PFSK-1 (cell line): ENCODE measurements around the gene ADARB1.

Source experiments
- FOXP2 ChIP-seq: optimal IDR thresholded peaks from 2 replicates; pipeline ENCODE3; 2011; ENCODE audit warnings: borderline replicate concordance, control low read depth, inconsistent platforms; ENCODE audit not compliant: insufficient read depth; ENCODE audit errors: extremely low read length, extremely low read depth
- POLR2AphosphoS5 ChIP-seq: IDR thresholded peaks from 2 replicates; pipeline ENCODE4 v1.6.1; 2012; ENCODE audit warnings: low read depth, mild to moderate bottlenecking, control low read depth, low read length, moderate library complexity
- SIN3A ChIP-seq: IDR thresholded peaks from 2 replicates; pipeline ENCODE4 v1.6.1; 2012; ENCODE audit warnings: mild to moderate bottlenecking, low read length, moderate library complexity, borderline replicate concordance; ENCODE audit not compliant: insufficient read depth
- TAF1 ChIP-seq: IDR thresholded peaks from 2 replicates; pipeline ENCODE4 v1.6.1; 2012; ENCODE audit warnings: low read length, control low read depth, borderline replicate concordance; ENCODE audit not compliant: insufficient read depth
- TF ChIP-seq, protein P1 (sequence below), 2 experiments: IDR thresholded peaks; 2 replicates each; pipeline versions ENCODE4 v1.6.1 to v1.8.0; 2011 to 2012; ENCODE audit warnings: low read depth in 2 of 2, low read length in 2 of 2, control low read depth in 1 of 2, inconsistent platforms in 1 of 2, mild to moderate bottlenecking in 1 of 2, moderate library complexity in 1 of 2; ENCODE audit not compliant: insufficient read depth in 1 of 2

ADARB1 gene

GRCh38 chr21:45253633-45254459 is 179.5 kb downstream of the ADARB1 start:
- TF ChIP-seq, protein P1, sequence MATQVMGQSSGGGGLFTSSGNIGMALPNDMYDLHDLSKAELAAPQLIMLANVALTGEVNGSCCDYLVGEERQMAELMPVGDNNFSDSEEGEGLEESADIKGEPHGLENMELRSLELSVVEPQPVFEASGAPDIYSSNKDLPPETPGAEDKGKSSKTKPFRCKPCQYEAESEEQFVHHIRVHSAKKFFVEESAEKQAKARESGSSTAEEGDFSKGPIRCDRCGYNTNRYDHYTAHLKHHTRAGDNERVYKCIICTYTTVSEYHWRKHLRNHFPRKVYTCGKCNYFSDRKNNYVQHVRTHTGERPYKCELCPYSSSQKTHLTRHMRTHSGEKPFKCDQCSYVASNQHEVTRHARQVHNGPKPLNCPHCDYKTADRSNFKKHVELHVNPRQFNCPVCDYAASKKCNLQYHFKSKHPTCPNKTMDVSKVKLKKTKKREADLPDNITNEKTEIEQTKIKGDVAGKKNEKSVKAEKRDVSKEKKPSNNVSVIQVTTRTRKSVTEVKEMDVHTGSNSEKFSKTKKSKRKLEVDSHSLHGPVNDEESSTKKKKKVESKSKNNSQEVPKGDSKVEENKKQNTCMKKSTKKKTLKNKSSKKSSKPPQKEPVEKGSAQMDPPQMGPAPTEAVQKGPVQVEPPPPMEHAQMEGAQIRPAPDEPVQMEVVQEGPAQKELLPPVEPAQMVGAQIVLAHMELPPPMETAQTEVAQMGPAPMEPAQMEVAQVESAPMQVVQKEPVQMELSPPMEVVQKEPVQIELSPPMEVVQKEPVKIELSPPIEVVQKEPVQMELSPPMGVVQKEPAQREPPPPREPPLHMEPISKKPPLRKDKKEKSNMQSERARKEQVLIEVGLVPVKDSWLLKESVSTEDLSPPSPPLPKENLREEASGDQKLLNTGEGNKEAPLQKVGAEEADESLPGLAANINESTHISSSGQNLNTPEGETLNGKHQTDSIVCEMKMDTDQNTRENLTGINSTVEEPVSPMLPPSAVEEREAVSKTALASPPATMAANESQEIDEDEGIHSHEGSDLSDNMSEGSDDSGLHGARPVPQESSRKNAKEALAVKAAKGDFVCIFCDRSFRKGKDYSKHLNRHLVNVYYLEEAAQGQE (IDR thresholded peaks at IDR 0.05; ENCODE audit: insufficient read depth in 1 of 2, low read depth in 2 of 2, low read length in 2 of 2): no peak
- TF ChIP-seq POLR2AphosphoS5 (no peak), SIN3A (no peak), TAF1 (no peak), FOXP2 (no peak)

GRCh38 chr21:45254460-45254930 is 180.1 kb downstream of the ADARB1 start:
- TF ChIP-seq FOXP2 (no peak), POLR2AphosphoS5 (no peak), SIN3A (no peak), TAF1 (no peak)
- TF ChIP-seq, protein P1 (IDR thresholded peaks at IDR 0.05; ENCODE audit: insufficient read depth in 1 of 2, low read depth in 2 of 2, low read length in 2 of 2): no peak

- TF ChIP-seq TAF1 (no peak), SIN3A (no peak), FOXP2 (no peak), POLR2AphosphoS5 (no peak)
- TF ChIP-seq, protein P1 (IDR thresholded peaks at IDR 0.05; ENCODE audit: insufficient read depth in 1 of 2, low read depth in 2 of 2, low read length in 2 of 2): no peak
These were observed 181.1 kb downstream of the ADARB1 start for GRCh38 chr21:45255381-45256020.

DNA sequence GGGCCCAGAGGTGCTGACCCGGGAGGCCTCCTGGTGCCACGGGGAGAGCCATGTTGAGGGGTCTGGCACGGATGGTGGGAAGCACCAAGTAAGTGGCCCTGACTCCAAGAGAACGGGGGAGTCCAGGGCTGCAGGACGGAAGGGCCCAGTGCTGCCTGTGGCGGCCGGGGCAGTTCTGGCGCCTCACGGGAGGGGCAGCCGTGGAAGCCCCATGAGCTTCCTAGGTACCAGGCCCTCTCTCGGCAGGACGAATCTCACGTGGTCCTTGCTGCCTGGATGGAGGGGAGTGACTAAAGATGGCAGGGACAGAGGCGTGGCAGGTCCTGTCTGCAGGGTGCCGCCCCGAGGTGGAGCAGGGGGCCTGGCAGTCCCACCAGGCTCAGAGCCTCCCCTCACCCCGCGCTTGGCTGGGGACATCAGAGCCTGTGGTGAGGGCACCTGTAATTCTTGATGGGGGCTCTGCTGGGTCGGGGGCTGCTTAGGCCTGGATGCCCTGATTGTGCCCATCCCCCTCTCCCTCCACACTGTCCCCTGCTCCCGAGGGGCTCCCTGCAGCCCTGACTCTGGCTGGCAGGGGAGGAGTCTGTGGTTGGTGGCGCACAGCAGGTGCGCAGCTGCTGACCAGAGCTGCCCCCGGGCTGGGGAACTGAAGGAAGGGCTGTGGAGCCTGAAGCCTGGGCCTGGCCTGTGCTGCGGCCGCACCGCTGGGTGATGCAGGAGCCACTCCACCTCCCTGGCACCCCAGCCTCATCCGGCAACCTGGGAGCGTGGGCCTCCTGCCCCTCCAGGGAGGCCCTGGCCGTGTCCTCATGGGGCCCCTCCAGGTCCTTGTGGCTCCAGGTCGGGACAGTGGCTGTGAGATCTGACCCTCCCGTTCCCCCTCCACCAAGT is 181.9 kb downstream of the ADARB1 start:
- TF ChIP-seq SIN3A: no peak
- TF ChIP-seq, protein P1 (IDR thresholded peaks at IDR 0.05; ENCODE audit: insufficient read depth in 1 of 2, low read depth in 2 of 2, low read length in 2 of 2): no peak
- TF ChIP-seq TAF1: no peak
- TF ChIP-seq POLR2AphosphoS5: no peak
- no peak for TF ChIP-seq FOXP2
